SIG-M5 treated with dmso at 0.1 percent for 504 hours (cell line): ENCODE measurements around the gene NDUFS6.
"Not testable (repeated sequence)": the region's sequence is repeated elsewhere in the genome, so short reads cannot be mapped to it uniquely, and the experiment has no call there.

Experiments
- DNase-seq: peaks from one replicate; lab custom pipeline; 2025; ENCODE audit not compliant: unreplicated experiment; lab: John Stamatoyannopoulos, UW

NDUFS6 gene

GRCh38 chr5:1814183-1815020, 13.2 kb downstream of the NDUFS6 start:
- DNase-seq = no peak

GRCh38 chr5:1815071-1815786, 14.0 kb downstream of the NDUFS6 start:
- no peak for DNase-seq

GRCh38 chr5:1815881-1816292, 14.7 kb downstream of the NDUFS6 start:
- no peak for DNase-seq

- DNase-seq = not testable (repeated sequence)
These were observed 15.4 kb downstream of the NDUFS6 start for GRCh38 chr5:1816495-1817089.

- DNase-seq = no peak
These were observed 16.2 kb downstream of the NDUFS6 start for GRCh38 chr5:1817261-1818043.

GRCh38 chr5:1818784-1819183, 17.6 kb downstream of the NDUFS6 start:
- no peak for DNase-seq

GRCh38 chr5:1819458-1819857, 18.3 kb downstream of the NDUFS6 start:
- DNase-seq = no peak

- DNase-seq = no peak
These were observed 19.2 kb downstream of the NDUFS6 start for GRCh38 chr5:1820381-1820780.

- no peak for DNase-seq
These were observed 19.7 kb downstream of the NDUFS6 start for GRCh38 chr5:1820926-1821325.

GRCh38 chr5:1821862-1822261, 20.7 kb downstream of the NDUFS6 start:
- no peak for DNase-seq

GRCh38 chr5:1823381-1824034, 22.3 kb downstream of the NDUFS6 start:
- no peak for DNase-seq

- no peak for DNase-seq
These were observed 23.1 kb downstream of the NDUFS6 start for GRCh38 chr5:1824109-1824821.

- no peak for DNase-seq
These were observed 24.0 kb downstream of the NDUFS6 start for GRCh38 chr5:1824903-1825841.

- no peak for DNase-seq
These were observed 25.2 kb downstream of the NDUFS6 start for GRCh38 chr5:1826235-1826980.

- DNase-seq = no peak
These were observed 26.0 kb downstream of the NDUFS6 start for GRCh38 chr5:1827025-1827885.

- DNase-seq = no peak
These were observed 26.7 kb downstream of the NDUFS6 start for GRCh38 chr5:1827886-1828397.
